ENCODE results near the gene CRY2.
"Not testable (repeated sequence)": the region's sequence is repeated elsewhere in the genome, so short reads cannot be mapped to it uniquely, and the experiment has no call there.

GRCh38 chr11:45808427-45808826 is 38.8 kb upstream of the CRY2 start:
- not testable (repeated sequence) for TF ChIP-seq CEBPZ (IDR thresholded peaks at IDR 0.05; ENCODE audit: low read depth, low read length); TAF1 (IDR thresholded peaks at IDR 0.05; ENCODE audit: borderline replicate concordance, low read depth, low read length)

Data from GM12878 (cell line).